HG03469 (cell line): ENCODE measurements around the gene EMP1.

Experiments used
- ATAC-seq: cut with Tn5 transposase; IDR thresholded peaks from one replicate; pipeline ENCODE4 v1.9.1; 2021; ENCODE audit warnings: mild to moderate bottlenecking, moderate library complexity, moderate number of reproducible peaks; ENCODE audit not compliant: unreplicated experiment

EMP1 gene

GRCh38 chr12:13218641-13219040 is 22.1 kb downstream of the EMP1 start:
- ATAC-seq = no peak

GRCh38 chr12:13219320-13219719 is 22.8 kb downstream of the EMP1 start:
- no peak for ATAC-seq

GRCh38 chr12:13220838-13221237 is 24.3 kb downstream of the EMP1 start:
- ATAC-seq = no peak

- no peak for ATAC-seq
Measured at GRCh38 chr12:13222076-13222475, 25.6 kb downstream of the EMP1 start.

GRCh38 chr12:13223179-13223804 is 26.8 kb downstream of the EMP1 start:
- no peak for ATAC-seq

GRCh38 chr12:13223941-13224340 is 27.4 kb downstream of the EMP1 start:
- no peak for ATAC-seq

- no peak for ATAC-seq
Measured at GRCh38 chr12:13227191-13227590, 30.7 kb downstream of the EMP1 start.

GRCh38 chr12:13228579-13228978 is 32.1 kb downstream of the EMP1 start:
- no peak for ATAC-seq

DNA sequence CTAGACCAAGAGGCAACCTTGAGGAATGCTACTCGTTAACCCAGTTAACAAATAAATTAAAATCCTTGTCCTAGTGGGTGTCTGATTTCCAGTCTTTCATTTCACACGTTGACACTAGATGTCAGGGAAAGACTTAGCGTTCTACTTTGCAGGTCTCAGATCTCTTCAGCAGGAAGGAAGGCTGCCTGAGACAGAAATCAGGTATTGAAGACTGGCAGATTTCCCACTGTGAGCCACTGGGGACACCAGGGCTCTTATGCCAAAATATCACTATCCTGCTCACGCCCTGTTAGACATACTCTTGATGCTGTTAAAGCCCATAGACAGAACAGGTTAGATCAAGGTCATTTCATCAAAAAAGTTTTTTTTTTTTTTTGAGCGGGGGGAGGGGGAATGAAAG is 33.0 kb downstream of the EMP1 start:
- ATAC-seq = no peak

- no peak for ATAC-seq
Measured at GRCh38 chr12:13230500-13230899, 34.0 kb downstream of the EMP1 start.

GRCh38 chr12:13233830-13234641 is 37.5 kb downstream of the EMP1 start:
- ATAC-seq = no peak

DNA sequence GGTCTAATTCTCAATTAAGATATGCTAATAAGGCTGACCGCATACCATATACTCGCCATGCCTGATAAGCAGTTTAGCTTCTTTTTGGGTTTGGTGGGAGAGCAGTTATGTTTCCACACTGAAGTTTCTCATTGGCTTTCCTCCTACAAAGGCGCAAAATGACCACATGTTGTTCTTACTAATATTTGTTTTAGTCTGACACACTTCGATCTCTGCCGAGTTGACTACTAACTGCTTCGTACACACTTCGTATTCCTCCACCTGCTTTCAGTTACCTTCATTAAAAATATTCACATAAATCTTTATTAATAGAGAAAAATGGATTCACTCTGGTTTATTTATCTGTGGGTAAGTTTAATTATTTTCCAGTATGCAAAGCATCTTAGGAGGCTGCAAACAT is 41.7 kb downstream of the EMP1 start:
- ATAC-seq = no peak

DNA sequence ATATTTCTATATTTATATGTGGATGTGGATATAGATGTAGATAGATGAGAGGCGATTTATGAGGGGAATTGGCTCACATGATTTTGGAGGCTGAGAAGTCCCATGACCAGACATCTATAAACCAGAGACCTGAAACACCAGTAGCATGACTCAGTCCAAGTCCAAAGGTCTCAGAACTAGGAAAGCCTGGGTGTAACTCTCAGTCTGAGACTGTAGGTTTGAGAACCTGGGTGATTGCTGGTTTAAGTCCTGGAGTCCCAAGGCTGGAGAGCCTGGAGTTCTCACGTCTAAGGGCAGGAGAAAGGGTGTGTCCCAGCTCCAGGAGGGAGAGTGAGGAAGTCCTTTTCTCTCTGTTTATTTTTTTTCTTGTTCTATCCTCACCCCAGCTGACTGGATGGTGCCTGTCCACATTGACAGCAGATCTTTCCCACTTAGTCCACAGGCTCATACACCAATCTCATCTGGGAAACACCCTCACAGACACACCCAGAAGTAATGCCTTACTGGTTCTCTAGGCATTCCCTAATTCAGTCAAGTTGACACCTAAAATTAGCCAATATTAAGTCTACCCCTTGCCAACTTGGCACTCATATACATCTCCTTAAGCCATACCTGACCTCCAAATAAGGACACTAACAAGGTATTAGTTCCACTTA is 45.4 kb downstream of the EMP1 start:
- ATAC-seq = no peak

- ATAC-seq = no peak
Measured at GRCh38 chr12:13242936-13243335, 46.4 kb downstream of the EMP1 start.

- ATAC-seq = no peak
Measured at GRCh38 chr12:13243516-13244070, 47.1 kb downstream of the EMP1 start.

- no peak for ATAC-seq
Measured at GRCh38 chr12:13247596-13247995, 51.1 kb downstream of the EMP1 start.

DNA sequence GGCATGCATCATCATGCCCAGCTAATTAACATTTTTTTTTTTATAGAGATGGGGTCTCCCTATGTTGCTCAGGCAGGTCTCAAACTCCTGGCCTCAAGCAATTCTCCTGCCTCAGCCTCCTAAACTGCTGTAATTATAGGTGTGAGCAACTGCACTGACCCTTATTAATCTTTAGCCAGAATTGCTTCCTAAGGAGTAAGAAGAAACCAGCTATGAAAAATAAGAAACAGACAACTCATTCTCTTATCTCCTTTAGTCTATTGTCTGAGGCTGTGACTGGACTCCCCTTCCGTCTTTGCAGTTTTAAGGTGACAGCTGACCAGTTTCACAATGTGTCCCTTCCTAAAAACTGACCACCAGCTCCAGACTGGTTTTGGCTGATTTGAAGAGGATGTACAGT is 52.4 kb downstream of the EMP1 start:
- no peak for ATAC-seq

GRCh38 chr12:13250416-13250815 is 53.9 kb downstream of the EMP1 start:
- no peak for ATAC-seq

- ATAC-seq = no peak
Measured at GRCh38 chr12:13251521-13251920, 55.0 kb downstream of the EMP1 start.

- ATAC-seq = no peak
Measured at GRCh38 chr12:13252024-13252423, 55.5 kb downstream of the EMP1 start.

- ATAC-seq = no peak
Measured at GRCh38 chr12:13252616-13253015, 56.1 kb downstream of the EMP1 start.
